H1 (cell line): ENCODE measurements around the gene MRPL40. TPM values are rescaled to one million over a fixed set of nuclear protein-coding genes. Genes with fewer than 3 reads are reported as not detected.

Experiments used
- CTCF ChIA-PET: fragments of 300-600 bp; sonication (Branson Sonifier 250); formaldehyde crosslinking; loops from one replicate; lab custom pipeline; 2021; ENCODE audit not compliant: partially characterized antibody; lab: Charles Lee
- POLR2A ChIA-PET: fragments of 300-600 bp; sonication (Branson Sonifier 250); formaldehyde crosslinking; loops from one replicate; lab custom pipeline; 2021; ENCODE audit warnings: inconsistent platforms; ENCODE audit not compliant: partially characterized antibody; lab: Charles Lee
- DNase-seq, 2 experiments: peaks; one replicate each; pipeline versions ENCODE4 v3.0.0 to v3.0.0-alpha.2; 2010 to 2022; ENCODE audit warnings: low spot score in 2 of 2, low read depth in 1 of 2, mixed read lengths in 1 of 2
- FAIRE-seq: peaks from 2 replicates; lab custom pipeline; 2011; peaks lifted over from hg19 to GRCh38; lab: Jason Lieb, UNC
- H2AFZ ChIP-seq: 2 replicates; pipeline ENCODE4 v1.8.1; 2012; ENCODE audit warnings: low read length, inconsistent platforms
- H2AK5ac ChIP-seq: 2 replicates; pipeline ENCODE4 v1.6.1; 2013; ENCODE audit warnings: low read depth, low read length
- H2BK120ac ChIP-seq: replicated peaks from 2 replicates; pipeline ENCODE3; 2013; ENCODE audit warnings: low read depth, low read length, inconsistent platforms
- H2BK12ac ChIP-seq: 2 replicates; pipeline ENCODE4 v1.6.1; 2013; ENCODE audit warnings: low read depth, low read length
- H2BK15ac ChIP-seq: 2 replicates; pipeline ENCODE4 v1.6.1; 2013; ENCODE audit warnings: low read length
- H2BK20ac ChIP-seq: 2 replicates; pipeline ENCODE4 v1.6.1; 2013; ENCODE audit warnings: low read length
- H2BK5ac ChIP-seq: 2 replicates; pipeline ENCODE4 v1.6.1; 2013; ENCODE audit warnings: low read depth, low read length
- H3K14ac ChIP-seq: 2 replicates; pipeline ENCODE4 v1.6.1; 2013; ENCODE audit warnings: inconsistent platforms; ENCODE audit not compliant: insufficient read length
- H3K18ac ChIP-seq: 2 replicates; pipeline ENCODE4 v1.6.1; 2013; ENCODE audit warnings: low read length; ENCODE audit errors: extremely low read depth
- H3K23ac ChIP-seq: 2 replicates; pipeline ENCODE4 v1.6.1; 2013; ENCODE audit warnings: inconsistent platforms; ENCODE audit not compliant: insufficient read length
- H3K23me2 ChIP-seq: 2 replicates; pipeline ENCODE4 v1.6.1; 2013; ENCODE audit warnings: low read depth, low read length
- H3K27ac ChIP-seq: 2 replicates; pipeline ENCODE4 v1.6.1; 2011; ENCODE audit warnings: low read depth, low read length, inconsistent platforms
- H3K27me3 ChIP-seq, 4 experiments: replicated peaks in 1 of 4; 1 replicate in 1 of 4; 2 replicates in 3 of 4; pipeline versions ENCODE4 v1.6.1 to v1.8.1; 2011 to 2013; ENCODE audit warnings: low read length in 3 of 4, mild to moderate bottlenecking in 3 of 4, inconsistent platforms in 2 of 4, mixed read lengths in 2 of 4, moderate library complexity in 1 of 4; ENCODE audit not compliant: control insufficient read depth in 3 of 4, insufficient read depth in 3 of 4; ENCODE audit errors: extremely low read depth in 1 of 4
- H3K36me3 ChIP-seq, 4 experiments: 2 replicates each; pipeline versions ENCODE4 v1.6.1 to v1.8.1; 2011 to 2013; ENCODE audit warnings: mild to moderate bottlenecking in 4 of 4, low read length in 3 of 4, moderate library complexity in 2 of 4, control low read depth in 1 of 4, inconsistent platforms in 1 of 4; ENCODE audit not compliant: insufficient read depth in 4 of 4, control insufficient read depth in 2 of 4
- H3K4ac ChIP-seq: replicated peaks from 2 replicates; pipeline ENCODE3; 2013; ENCODE audit warnings: low read length, low read depth, mixed read lengths, inconsistent platforms; ENCODE audit not compliant: insufficient read length
- H3K4me1 ChIP-seq, 4 experiments: replicated peaks in 1 of 4; 1 replicate in 1 of 4; 2 replicates in 3 of 4; pipeline versions ENCODE4 v1.6.1 to v1.8.1; 2011 to 2013; ENCODE audit warnings: low read length in 3 of 4, inconsistent platforms in 2 of 4, mixed read lengths in 1 of 4; ENCODE audit not compliant: insufficient read depth in 4 of 4, control insufficient read depth in 3 of 4
- H3K4me2 ChIP-seq, 2 experiments: 2 replicates each; pipeline versions ENCODE4 v1.6.1 to v1.8.1; 2011 to 2013; ENCODE audit warnings: low read depth in 2 of 2, low read length in 2 of 2, control low read depth in 1 of 2, inconsistent platforms in 1 of 2, mild to moderate bottlenecking in 1 of 2; ENCODE audit not compliant: insufficient read depth in 1 of 2
- H3K4me3 ChIP-seq, 4 experiments: fragments of 200-600, 300-600 bp in 1 of 4; sonication (generic), shearing (Covaris generic), sonication (Bioruptor Twin) in 1 of 4; 2 replicates each; pipeline versions ENCODE4 v1.5.1 to v1.8.1; 2011 to 2016; ENCODE audit warnings: low read length in 4 of 4, low read depth in 3 of 4, control low read depth in 2 of 4, inconsistent platforms in 2 of 4, mild to moderate bottlenecking in 2 of 4, mixed read lengths in 1 of 4, moderate library complexity in 1 of 4; ENCODE audit not compliant: insufficient read depth in 2 of 4; ENCODE audit errors: extremely low read depth in 1 of 4
- H3K56ac ChIP-seq: replicated peaks from 2 replicates; pipeline ENCODE3; 2013; ENCODE audit warnings: low read depth, mild to moderate bottlenecking, mixed read lengths, low read length, inconsistent platforms; ENCODE audit not compliant: insufficient read length
- H3K79me1 ChIP-seq: 2 replicates; pipeline ENCODE4 v1.6.1; 2013; ENCODE audit warnings: low read depth, low read length, control low read depth
- H3K79me2 ChIP-seq, 2 experiments: 2 replicates each; pipeline versions ENCODE4 v1.6.1 to v1.8.1; 2012 to 2013; ENCODE audit warnings: low read length in 2 of 2, mild to moderate bottlenecking in 2 of 2, inconsistent platforms in 1 of 2; ENCODE audit not compliant: insufficient read depth in 2 of 2, control insufficient read depth in 1 of 2
- H3K9ac ChIP-seq, 4 experiments: replicated peaks in 1 of 4; 1 replicate in 1 of 4; 2 replicates in 3 of 4; pipeline versions ENCODE4 v1.6.1 to v1.8.1; 2011 to 2013; ENCODE audit warnings: low read depth in 3 of 4, low read length in 3 of 4, control low read depth in 2 of 4, mild to moderate bottlenecking in 2 of 4, moderate library complexity in 2 of 4, inconsistent platforms in 1 of 4; ENCODE audit errors: extremely low read depth in 1 of 4
- H3K9me3 ChIP-seq, 2 experiments: 2 replicates each; pipeline versions ENCODE4 v1.6.1 to v1.8.1; 2012 to 2013; ENCODE audit warnings: mild to moderate bottlenecking in 2 of 2, moderate library complexity in 2 of 2, control low read depth in 1 of 2, inconsistent platforms in 1 of 2, low read depth in 1 of 2, low read length in 1 of 2, mixed read lengths in 1 of 2; ENCODE audit not compliant: insufficient read depth in 2 of 2
- H4K20me1 ChIP-seq, 2 experiments: replicated peaks in 1 of 2; 2 replicates each; pipeline versions ENCODE3 to v1.8.1; 2011 to 2013; ENCODE audit warnings: inconsistent platforms in 2 of 2, low read length in 2 of 2, mild to moderate bottlenecking in 1 of 2; ENCODE audit not compliant: insufficient read depth in 2 of 2, control insufficient read depth in 1 of 2
- H4K5ac ChIP-seq: 2 replicates; pipeline ENCODE4 v1.6.1; 2013; ENCODE audit warnings: low read length, low read depth, mixed read lengths, inconsistent platforms; ENCODE audit not compliant: insufficient read length
- H4K8ac ChIP-seq: 2 replicates; pipeline ENCODE4 v1.8.0; 2013; ENCODE audit warnings: mild to moderate bottlenecking, moderate library complexity, low read length, inconsistent platforms; ENCODE audit not compliant: insufficient read depth; ENCODE audit errors: extremely low read depth
- H4K91ac ChIP-seq: replicated peaks from 2 replicates; pipeline ENCODE3; 2013; ENCODE audit warnings: low read length, mixed read lengths, inconsistent platforms; ENCODE audit not compliant: insufficient read length
- BACH1 ChIP-seq: IDR thresholded peaks from 2 replicates; pipeline ENCODE4 v1.6.1; 2012; ENCODE audit warnings: low read length, improper control_type of control experiment
- CBX8 ChIP-seq: fragments of 300-800, 300-1000 bp; sonication (generic); IDR thresholded peaks from 2 replicates; pipeline ENCODE4 v1.7.1; 2016; ENCODE audit warnings: low read depth, low read length, borderline replicate concordance
- CEBPB ChIP-seq: IDR thresholded peaks from 2 replicates; pipeline ENCODE4 v1.6.1; 2012; ENCODE audit warnings: low read depth, low read length
- GABPA ChIP-seq: IDR thresholded peaks from 2 replicates; pipeline ENCODE4 v1.6.1; 2011; ENCODE audit warnings: mild to moderate bottlenecking, low read length, moderate library complexity, borderline replicate concordance; ENCODE audit not compliant: insufficient read depth
- RBBP5 ChIP-seq: IDR thresholded peaks from 2 replicates; pipeline ENCODE4 v1.7.1; 2012; ENCODE audit warnings: low read depth, mild to moderate bottlenecking, inconsistent platforms, low read length, moderate library complexity, borderline replicate concordance
- RXRA ChIP-seq: IDR thresholded peaks from 2 replicates; pipeline ENCODE4 v1.6.1; 2011; ENCODE audit warnings: low read depth, mild to moderate bottlenecking, low read length, moderate library complexity; ENCODE audit not compliant: insufficient read depth
- SIX5 ChIP-seq: IDR thresholded peaks from 2 replicates; pipeline ENCODE4 v1.6.1; 2011; ENCODE audit warnings: mild to moderate bottlenecking, low read depth, low read length
- WGBS, 2 experiments: shearing (Covaris generic) in 1 of 2; methylation state at CpG; one replicate each; pipeline versions ENCODE4 v1.1.6 to v1.1.7; 2013 to 2015; ENCODE audit warnings: low lambda C conversion rate in 2 of 2, mixed read lengths in 2 of 2, inconsistent platforms in 1 of 2, low coverage in 1 of 2, missing lambda C conversion rate in 1 of 2; ENCODE audit not compliant: insufficient replicate concordance in 2 of 2, insufficient coverage in 1 of 2, insufficient read length in 1 of 2; ENCODE audit errors: extremely low coverage in 1 of 2, missing lambda C conversion rate in 1 of 2; 5-methylcytosine and 5-hydroxymethylcytosine counted together
- polyA plus RNA-seq, 7 experiments: library from polyadenylated mRNA; depleted of rRNA in 3 of 7; stranded (reverse) in 5 of 7; unstranded in 2 of 7; fragments of >200 nt in 5 of 7; fragments of 200-250 nt in 2 of 7; gene quantifications; 1 replicate in 5 of 7; 2 replicates in 1 of 7; 4 replicates in 1 of 7; pipeline versions ENCODE4 v1.2.1 to v1.2.3, GENCODE V29; 2011 to 2013; ENCODE audit warnings: missing spikeins in 2 of 7, mixed read lengths in 2 of 7
- total RNA-seq: library from RNA; stranded (reverse); fragmentation: NEBNext Ultra II Directional; extraction: Animal tissue kit (Norgen Biotek cat#: 25700); gene quantifications from 2 replicates; pipeline ENCODE4 v1.2.1, GENCODE V29; 2021
- TF ChIP-seq, protein P1 (sequence below): IDR thresholded peaks from 2 replicates; pipeline ENCODE4 v1.6.1; 2012; ENCODE audit warnings: inconsistent platforms
- TF ChIP-seq, protein P2 (sequence below), 3 experiments: IDR thresholded peaks; 1 replicate in 2 of 3; 2 replicates in 1 of 3; pipeline versions ENCODE4 v1.5.1 to v1.6.1; 2011; ENCODE audit warnings: low read length in 3 of 3, mild to moderate bottlenecking in 3 of 3, inconsistent platforms in 2 of 3, low read depth in 1 of 3, moderate library complexity in 1 of 3; ENCODE audit not compliant: insufficient read depth in 1 of 3; ENCODE audit errors: control extremely low read depth in 1 of 3

Gene MRPL40
- total and polyA plus RNA-seq, 2 of the 8 experiments (the other 6 are each of a cell fraction or from before 2014, with no cell fraction given): 12.4 to 14.5 TPM

DNA sequence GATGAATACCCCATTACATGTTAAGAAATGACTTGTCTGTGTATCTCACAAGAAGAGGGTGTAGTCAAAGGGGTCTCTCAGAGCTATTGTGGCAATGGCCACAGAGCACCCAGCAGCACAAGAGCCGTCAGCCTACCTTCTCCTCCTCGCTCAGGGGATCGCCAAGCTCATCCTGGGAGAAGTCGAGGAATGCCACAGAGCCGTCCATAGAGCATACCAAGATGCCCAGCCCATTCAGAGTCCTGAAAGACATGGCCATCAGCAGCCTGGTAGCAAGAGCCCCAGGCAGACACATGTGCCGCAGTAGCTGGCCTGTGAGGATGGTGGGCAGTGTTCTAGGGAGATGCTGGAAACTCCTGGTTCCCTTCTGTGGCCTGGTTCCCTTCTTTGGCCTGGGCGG, 44.8 kb upstream of the MRPL40 start:
- H3K27me3 ChIP-seq: no peaks in the 10 kb centered on the region
- H3K18ac ChIP-seq: no peak overlapping the region
- no peak for DNase-seq
- H3K4ac ChIP-seq: no peak overlapping the region
- no peak overlapping the region for H2BK120ac ChIP-seq
- H4K5ac ChIP-seq: no peak overlapping the region
- TF ChIP-seq CBX8 (no peak), GABPA (no peak), CEBPB (no peak), BACH1 (no peak), RXRA (no peak), SIX5 (no peak), RBBP5 (no peak)
- TF ChIP-seq, protein P1, sequence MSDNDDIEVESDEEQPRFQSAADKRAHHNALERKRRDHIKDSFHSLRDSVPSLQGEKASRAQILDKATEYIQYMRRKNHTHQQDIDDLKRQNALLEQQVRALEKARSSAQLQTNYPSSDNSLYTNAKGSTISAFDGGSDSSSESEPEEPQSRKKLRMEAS: no peak
- TF ChIP-seq, protein P2, sequence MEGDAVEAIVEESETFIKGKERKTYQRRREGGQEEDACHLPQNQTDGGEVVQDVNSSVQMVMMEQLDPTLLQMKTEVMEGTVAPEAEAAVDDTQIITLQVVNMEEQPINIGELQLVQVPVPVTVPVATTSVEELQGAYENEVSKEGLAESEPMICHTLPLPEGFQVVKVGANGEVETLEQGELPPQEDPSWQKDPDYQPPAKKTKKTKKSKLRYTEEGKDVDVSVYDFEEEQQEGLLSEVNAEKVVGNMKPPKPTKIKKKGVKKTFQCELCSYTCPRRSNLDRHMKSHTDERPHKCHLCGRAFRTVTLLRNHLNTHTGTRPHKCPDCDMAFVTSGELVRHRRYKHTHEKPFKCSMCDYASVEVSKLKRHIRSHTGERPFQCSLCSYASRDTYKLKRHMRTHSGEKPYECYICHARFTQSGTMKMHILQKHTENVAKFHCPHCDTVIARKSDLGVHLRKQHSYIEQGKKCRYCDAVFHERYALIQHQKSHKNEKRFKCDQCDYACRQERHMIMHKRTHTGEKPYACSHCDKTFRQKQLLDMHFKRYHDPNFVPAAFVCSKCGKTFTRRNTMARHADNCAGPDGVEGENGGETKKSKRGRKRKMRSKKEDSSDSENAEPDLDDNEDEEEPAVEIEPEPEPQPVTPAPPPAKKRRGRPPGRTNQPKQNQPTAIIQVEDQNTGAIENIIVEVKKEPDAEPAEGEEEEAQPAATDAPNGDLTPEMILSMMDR (IDR thresholded peaks at IDR 0.05; ENCODE audit: control extremely low read depth in 1 of 3, insufficient read depth in 1 of 3, low read depth in 1 of 3, low read length in 3 of 3): no peak
- TF ChIP-seq, all 59 proteins: peak for 0
- Histone ChIP-seq H2AFZ (no peak overlapping the region), H3K9ac (no peak overlapping the region), H2BK20ac (no peak overlapping the region), H3K27ac (no peak overlapping the region), H2BK12ac (no peak overlapping the region), H3K14ac (no peak overlapping the region), H3K23ac (no peak overlapping the region), H3K79me1 (no peaks in the 10 kb centered on the region), H2AK5ac (no peak overlapping the region), H4K91ac (no peak overlapping the region), H3K79me2 (no peaks in the 10 kb centered on the region), H3K4me3 (no peak overlapping the region), H3K23me2 (no peaks in the 10 kb centered on the region), H3K4me2 (no peak overlapping the region), H2BK15ac (no peak overlapping the region), H4K20me1 (peaks cover 0 to 8% of the 10 kb centered on the region in 2 experiments), H2BK5ac (no peak overlapping the region), H3K9me3 (no peaks in the 10 kb centered on the region), H4K8ac (no peak overlapping the region), H3K36me3 (peaks cover 25 to 88% (median 68%) of the 10 kb centered on the region in 4 experiments), H3K4me1 (no peaks in the 10 kb centered on the region), H3K56ac (no peak overlapping the region)
- 97% methylated on average over 6 of the region's 7 CpGs; no CpG with 5 or more reads in 1 of the 2 experiments for WGBS, 2 experiments
- FAIRE-seq: no peak
- CTCF ChIA-PET: interaction anchor here (1.0 kb wide), 1 partner anchor 314 kb away, joined by 3 read pairs; no protein-coding TSS in a partner anchor
- POLR2A ChIA-PET: interaction anchor here (0.6 to 2.8 kb wide), 3 partner anchors 9 to 1595 kb away, joined by 3 to 9 read pairs (median 4); partner anchors contain the start of genes CDC45 and UFD1
